GM23338 (cell line): ENCODE results near the gene PTPRE. TPM values are rescaled to one million over a fixed set of nuclear protein-coding genes. Genes with fewer than 3 reads are reported as not detected.

Experiments used
- ATAC-seq: fragments of 200-7000 bp; cut with Tn5 transposase; 3 replicates; pipeline ENCODE4 v1.9.1; 2020
- DNase-seq: peaks from one replicate; pipeline ENCODE4 v3.0.0-alpha.2; 2015; ENCODE audit warnings: low spot score
- H2AFZ ChIP-seq: fragments of 200-600 bp; sonication (generic); 2 replicates; pipeline ENCODE4 v1.8.0; 2016; ENCODE audit warnings: antibody characterized with exemption, mild to moderate bottlenecking, moderate library complexity
- H3F3A ChIP-seq: fragments of 200-600 bp; sonication (generic); replicated peaks from 2 replicates; pipeline ENCODE4 v1.8.0; 2017; ENCODE audit warnings: antibody characterized with exemption, mixed run types, low read depth
- H3K27ac ChIP-seq: fragments of 200-600 bp; sonication (generic); 2 replicates; pipeline ENCODE4 v1.6.1; 2016; ENCODE audit warnings: low read depth
- H3K27me3 ChIP-seq: fragments of 200-600 bp; sonication (generic); 2 replicates; pipeline ENCODE4 v1.8.0; 2016; ENCODE audit warnings: mild to moderate bottlenecking, mixed run types, moderate library complexity; ENCODE audit not compliant: insufficient read depth
- H3K36me3 ChIP-seq: fragments of 200-600 bp; sonication (generic); 2 replicates; pipeline ENCODE4 v1.8.0; 2016; ENCODE audit warnings: mild to moderate bottlenecking; ENCODE audit not compliant: insufficient read depth
- H3K4me1 ChIP-seq: fragments of 200-600 bp; sonication (generic); 2 replicates; pipeline ENCODE4 v1.8.0; 2016; ENCODE audit warnings: mild to moderate bottlenecking, moderate library complexity; ENCODE audit not compliant: insufficient read depth
- H3K4me2 ChIP-seq: fragments of 200-600 bp; sonication (generic); 2 replicates; pipeline ENCODE4 v1.7.1; 2017; ENCODE audit warnings: mixed run types
- H3K4me3 ChIP-seq: fragments of 200-600 bp; sonication (generic); 2 replicates; pipeline ENCODE4 v1.6.1; 2016; ENCODE audit warnings: mixed run types
- H3K79me2 ChIP-seq: fragments of 200-600 bp; sonication (generic); replicated peaks from 2 replicates; pipeline ENCODE4 v1.8.0; 2017; ENCODE audit warnings: mild to moderate bottlenecking; ENCODE audit not compliant: insufficient read depth
- H3K9me2 ChIP-seq: fragments of 200-600 bp; sonication (generic); 2 replicates; pipeline ENCODE4 v1.8.0; 2017; ENCODE audit not compliant: insufficient read depth
- H4K20me1 ChIP-seq: fragments of 200-600 bp; sonication (generic); replicated peaks from 2 replicates; pipeline ENCODE4 v1.8.0; 2017; ENCODE audit warnings: mild to moderate bottlenecking; ENCODE audit not compliant: insufficient read depth
- H3K27ac Mint-ChIP-seq: 2 replicates; pipeline ENCODE4 v1.8.0; 2020; ENCODE audit warnings: inconsistent platforms, mild to moderate bottlenecking, moderate library complexity, mixed read lengths
- H3K27me3 Mint-ChIP-seq: 3 replicates; pipeline ENCODE4 v1.8.0; 2022; ENCODE audit warnings: low read depth, mild to moderate bottlenecking, moderate library complexity, mixed read lengths, inconsistent platforms; ENCODE audit not compliant: insufficient read depth, poor library complexity
- H3K36me3 Mint-ChIP-seq: 3 replicates; pipeline ENCODE4 v1.8.0; 2021; ENCODE audit warnings: low read depth, mild to moderate bottlenecking, inconsistent platforms, moderate library complexity, mixed read lengths
- H3K4me1 Mint-ChIP-seq: 3 replicates; pipeline ENCODE4 v1.8.0; 2020; ENCODE audit warnings: mild to moderate bottlenecking, inconsistent platforms, mixed read lengths
- H3K4me3 Mint-ChIP-seq: 3 replicates; pipeline ENCODE4 v1.8.0; 2021; ENCODE audit warnings: moderate library complexity, mild to moderate bottlenecking, inconsistent platforms, mixed read lengths
- H3K9me3 Mint-ChIP-seq: 3 replicates; pipeline ENCODE4 v1.8.0; 2020; ENCODE audit warnings: moderate library complexity, mild to moderate bottlenecking, inconsistent platforms, mixed read lengths
- CREB1 ChIP-seq: fragments of 250-450 bp; sonication (Bioruptor Pico); IDR thresholded peaks from 2 replicates; pipeline ENCODE4 v1.5.0; 2020; ENCODE audit warnings: low read depth, mild to moderate bottlenecking, moderate library complexity
- ETS1 ChIP-seq: IDR thresholded peaks from 2 replicates; pipeline ENCODE4 v1.6.1; 2016; ENCODE audit warnings: antibody characterized with exemption
- EZH2phosphoT487 ChIP-seq: fragments of 200-600 bp; sonication (generic); IDR thresholded peaks from one replicate; pipeline ENCODE4 v1.8.1; 2018; ENCODE audit warnings: antibody characterized with exemption; ENCODE audit not compliant: unreplicated experiment
- POLR2AphosphoS5 ChIP-seq: IDR thresholded peaks from 2 replicates; pipeline ENCODE4 v1.6.1; 2016; ENCODE audit warnings: antibody characterized with exemption, low read depth
- REST ChIP-seq: IDR thresholded peaks from one replicate; pipeline ENCODE4 v1.6.1; 2018; ENCODE audit warnings: antibody characterized with exemption; ENCODE audit not compliant: unreplicated experiment
- STAT1 ChIP-seq: IDR thresholded peaks from one replicate; pipeline ENCODE4 v1.6.1; 2016; ENCODE audit warnings: antibody characterized with exemption; ENCODE audit not compliant: unreplicated experiment
- ZNF331 ChIP-seq: fragments of 250-450 bp; sonication (Bioruptor Pico); IDR thresholded peaks from 2 replicates; pipeline ENCODE4 v1.5.0; 2020; ENCODE audit warnings: low read depth, mild to moderate bottlenecking, moderate library complexity
- polyA plus RNA-seq: library from polyadenylated mRNA; unstranded; fragments of >200 nt; fragmentation: Nextera tagmentation; extraction: Ambion mirVana; gene quantifications from 2 replicates; pipeline ENCODE4 v1.2.1, GENCODE V29; 2016
- total RNA-seq: library from RNA; depleted of rRNA; stranded (reverse); fragments of >200 nt; shearing (Covaris generic); gene quantifications from 2 replicates; pipeline ENCODE4 v1.2.3, GENCODE V29; 2014

PTPRE gene
- total and polyA plus RNA-seq, 2 experiments from 2014 or later, result 0.34 to 0.42 TPM

GRCh38 chr10:127928021-127928806 is 21.3 kb downstream of the PTPRE start:
- H4K20me1 ChIP-seq, result no peaks in the 10 kb centered on the region
- no peaks in the 10 kb centered on the region for H3K9me2 ChIP-seq
- no peaks in the 10 kb centered on the region for H3K36me3 ChIP-seq
- H3K4me3 ChIP-seq, result no peak overlapping the region
- no peak overlapping the region for H3K27ac ChIP-seq
- H3K27me3 ChIP-seq, result no peaks in the 10 kb centered on the region
- no peak for ATAC-seq
- no peaks in the 10 kb centered on the region for H3K9me3 Mint-ChIP-seq
- H3K27ac Mint-ChIP-seq, result peak overlapping the region; percentile 27; the same call in 1 of the 2 replicates
- no peaks in the 10 kb centered on the region for H3K4me1 ChIP-seq
- no peaks in the 10 kb centered on the region for H3F3A ChIP-seq
- peaks cover 4% of the 10 kb centered on the region for H3K27me3 Mint-ChIP-seq
- no peaks in the 10 kb centered on the region for H3K36me3 Mint-ChIP-seq
- H3K4me2 ChIP-seq, result no peak overlapping the region
- no peaks in the 10 kb centered on the region for H3K79me2 ChIP-seq
- no peak overlapping the region for H3K4me3 Mint-ChIP-seq
- H2AFZ ChIP-seq, result no peak overlapping the region
- H3K4me1 Mint-ChIP-seq, result peaks cover 5% of the 10 kb centered on the region; the same call in 2 of the 3 replicates
- DNase-seq, result no peak
- TF ChIP-seq STAT1 (no peak), ETS1 (no peak), POLR2AphosphoS5 (no peak), CREB1 (CRISPR knock-in tag) (no peak), REST (no peak)

DNA sequence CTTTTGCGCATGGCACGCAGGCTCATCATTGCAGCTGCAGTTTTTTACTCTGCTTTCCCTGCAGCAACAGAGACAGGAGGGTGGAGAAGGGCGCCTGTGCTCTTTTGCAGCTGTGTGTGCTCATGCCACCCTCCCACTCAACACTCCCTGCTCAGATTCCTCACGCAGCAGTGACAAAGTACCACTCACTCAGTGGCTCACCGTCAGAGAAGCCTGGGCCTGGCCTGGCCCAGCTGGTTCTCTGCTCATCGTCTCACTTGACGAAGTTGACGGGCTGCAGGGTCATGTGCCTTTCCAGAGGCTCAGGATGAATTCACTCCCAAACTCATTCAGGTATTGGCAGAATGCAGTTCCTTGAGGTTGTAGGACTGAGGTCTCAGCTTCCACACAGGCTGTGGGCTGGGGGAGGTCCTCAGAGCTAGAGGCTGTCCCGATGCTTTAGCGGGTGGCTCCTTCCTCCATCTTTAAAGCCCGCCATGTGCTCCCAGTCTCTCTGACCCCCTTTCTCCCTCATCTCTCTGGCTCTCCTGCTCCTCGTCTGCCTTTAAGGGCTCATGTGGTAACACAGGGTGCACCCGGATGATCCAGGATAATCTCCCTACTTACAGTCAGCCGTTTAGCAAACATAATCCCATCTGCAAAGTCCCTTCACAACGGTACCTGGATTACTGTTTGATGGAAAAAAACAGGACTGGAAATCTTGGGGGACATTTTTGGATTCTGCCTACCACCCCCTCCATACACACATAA is 25.8 kb downstream of the PTPRE start:
- H3K4me1 Mint-ChIP-seq, result peaks cover 18% of the 10 kb centered on the region
- H3K27ac ChIP-seq, result no peak overlapping the region
- no peak for ATAC-seq
- H3K36me3 Mint-ChIP-seq, result no peaks in the 10 kb centered on the region
- H3K27ac Mint-ChIP-seq, result no peak overlapping the region
- no peaks in the 10 kb centered on the region for H3K9me3 Mint-ChIP-seq
- H3F3A ChIP-seq, result no peaks in the 10 kb centered on the region
- H3K36me3 ChIP-seq, result no peaks in the 10 kb centered on the region
- peaks cover 7% of the 10 kb centered on the region; the same call in 1 of the 2 replicates for H3K4me1 ChIP-seq
- TF ChIP-seq EZH2phosphoT487, result no peak
- no peak for TF ChIP-seq ZNF331 (CRISPR knock-in tag)
- TF ChIP-seq REST, result no peak
- no peak for DNase-seq
- H3K4me2 ChIP-seq, result no peak overlapping the region
- no peaks in the 10 kb centered on the region for H3K9me2 ChIP-seq
- H4K20me1 ChIP-seq, result no peaks in the 10 kb centered on the region
- no peaks in the 10 kb centered on the region for H3K27me3 ChIP-seq
- H3K4me3 ChIP-seq, result no peak overlapping the region
- no peaks in the 10 kb centered on the region for H3K79me2 ChIP-seq
- 0 out of 2 replicates have a peak overlapping the region, but pooled peaks have one; percentile 47 for H2AFZ ChIP-seq
- H3K4me3 Mint-ChIP-seq, result no peak overlapping the region
- peaks cover 2% of the 10 kb centered on the region for H3K27me3 Mint-ChIP-seq
